HAP-1 (cell line): ENCODE results near the gene CLEC20A.
A peak's percentile ranks its signal among the peaks of the same experiment; 100 is the strongest.

ENCODE experiments used
- DNase-seq, 2 experiments: peaks; one replicate each; pipeline ENCODE4 v3.0.0-alpha.2; 2016 to 2020; ENCODE audit warnings: low spot score in 2 of 2
- H3K27me3 ChIP-seq: fragments of 250-450 bp; sonication (Bioruptor Pico); 2 replicates; pipeline ENCODE4 v1.5.1; 2020; ENCODE audit warnings: low read depth, mild to moderate bottlenecking, moderate library complexity
- H3K36me3 ChIP-seq: fragments of 250-450 bp; sonication (Bioruptor Pico); replicated peaks from 2 replicates; pipeline ENCODE4 v1.5.1; 2020; ENCODE audit warnings: mild to moderate bottlenecking
- H3K4me1 ChIP-seq: fragments of 250-450 bp; sonication (Bioruptor Pico); 2 replicates; pipeline ENCODE4 v1.5.1; 2020; ENCODE audit warnings: mild to moderate bottlenecking
- H3K4me3 ChIP-seq: fragments of 250-450 bp; sonication (Bioruptor Pico); 2 replicates; pipeline ENCODE4 v1.5.1; 2020; ENCODE audit warnings: mild to moderate bottlenecking, moderate library complexity
- H3K9me3 ChIP-seq: fragments of 250-450 bp; sonication (Bioruptor Pico); 2 replicates; pipeline ENCODE4 v1.5.1; 2020; ENCODE audit warnings: mild to moderate bottlenecking, moderate library complexity
- in situ Hi-C: fragments of 300-500 bp; cut with MboI; formaldehyde crosslinking; loops from 3 replicates; pipeline ENCODE4 v1.14.3; 2020; ENCODE audit warnings: low sequenced_read_pairs, inconsistent platforms, mixed read lengths

Gene CLEC20A

GRCh38 chr1:178496410-178497135, at the start of gene CLEC20A:
CLEC20A (minus strand) TSS chr1:178496964; CDS start chr1:178496939, 25 bp downstream.
- in situ Hi-C loops = no loop called here
- no peak for DNase-seq
- Histone ChIP-seq H3K4me1 (no peaks in the 10 kb centered on the region), H3K9me3 (no peaks in the 10 kb centered on the region), H3K36me3 (no peaks in the 10 kb centered on the region), H3K27me3 (no peaks in the 10 kb centered on the region), H3K4me3 (no peak within 1 kb of the TSS)

- Histone ChIP-seq H3K4me3 (no peak overlapping the region), H3K9me3 (no peaks in the 10 kb centered on the region), H3K27me3 (no peaks in the 10 kb centered on the region), H3K36me3 (peaks cover 5% of the 10 kb centered on the region; the same call in 1 of the 2 replicates), H3K4me1 (peaks cover 2% of the 10 kb centered on the region; the same call in 1 of the 2 replicates)
- in situ Hi-C loops = loop anchor here (10.0 to 25.0 kb wide), 2 partner anchors 220 to 843 kb away; no protein-coding TSS in a partner anchor
- no peak for DNase-seq
These were observed 47.8 kb upstream of the CLEC20A start for GRCh38 chr1:178544531-178544930.

- peaks cover 2% of the 10 kb centered on the region; the same call in 1 of the 2 replicates for H3K4me1 ChIP-seq
- in situ Hi-C loops = loop anchor here (10.0 to 25.0 kb wide), 2 partner anchors 222 to 844 kb away; no protein-coding TSS in a partner anchor
- peak in 1 of 2 experiments; percentile 13 for DNase-seq
- H3K27me3 ChIP-seq = no peaks in the 10 kb centered on the region
- H3K9me3 ChIP-seq = no peaks in the 10 kb centered on the region
- H3K36me3 ChIP-seq = peaks cover 5% of the 10 kb centered on the region; the same call in 1 of the 2 replicates
- peak overlapping the region; percentile 88 for H3K4me3 ChIP-seq
These were observed 46.5 kb upstream of the CLEC20A start for GRCh38 chr1:178543290-178543607.

- Histone ChIP-seq H3K4me3 (peak overlapping the region; percentile 88), H3K9me3 (no peaks in the 10 kb centered on the region), H3K27me3 (no peaks in the 10 kb centered on the region), H3K36me3 (peaks cover 5% of the 10 kb centered on the region; the same call in 1 of the 2 replicates), H3K4me1 (peaks cover 2% of the 10 kb centered on the region; the same call in 1 of the 2 replicates)
- peak; percentile 49 to 93 for DNase-seq
- in situ Hi-C loops = loop anchor here (10.0 to 25.0 kb wide), 2 partner anchors 222 to 845 kb away; no protein-coding TSS in a partner anchor
These were observed 46.0 kb upstream of the CLEC20A start for GRCh38 chr1:178542554-178543289.

- in situ Hi-C loops = loop anchor here (10.0 to 25.0 kb wide), 2 partner anchors 223 to 845 kb away; no protein-coding TSS in a partner anchor
- Histone ChIP-seq H3K27me3 (no peaks in the 10 kb centered on the region), H3K4me3 (peak overlapping the region; percentile 88), H3K9me3 (no peaks in the 10 kb centered on the region), H3K4me1 (peaks cover 2% of the 10 kb centered on the region; the same call in 1 of the 2 replicates), H3K36me3 (peaks cover 4% of the 10 kb centered on the region; the same call in 1 of the 2 replicates)
- peak; percentile 33 to 81 for DNase-seq
These were observed 45.2 kb upstream of the CLEC20A start for GRCh38 chr1:178541829-178542553.

GRCh38 chr1:178541379-178541778, 44.6 kb upstream of the CLEC20A start:
- peaks cover 2% of the 10 kb centered on the region; the same call in 1 of the 2 replicates for H3K36me3 ChIP-seq
- H3K4me1 ChIP-seq = peaks cover 2% of the 10 kb centered on the region; the same call in 1 of the 2 replicates
- no peaks in the 10 kb centered on the region for H3K9me3 ChIP-seq
- in situ Hi-C loops = loop anchor here (10.0 to 25.0 kb wide), 2 partner anchors 223 to 846 kb away; no protein-coding TSS in a partner anchor
- no peaks in the 10 kb centered on the region for H3K27me3 ChIP-seq
- H3K4me3 ChIP-seq = peak overlapping the region; percentile 88
- DNase-seq = no peak

- in situ Hi-C loops = loop anchor here (10.0 to 25.0 kb wide), 2 partner anchors 224 to 847 kb away; no protein-coding TSS in a partner anchor
- Histone ChIP-seq H3K4me1 (peaks cover 2% of the 10 kb centered on the region; the same call in 1 of the 2 replicates), H3K27me3 (no peaks in the 10 kb centered on the region), H3K4me3 (no peak overlapping the region), H3K36me3 (peaks cover 2% of the 10 kb centered on the region; the same call in 1 of the 2 replicates), H3K9me3 (no peaks in the 10 kb centered on the region)
- DNase-seq = no peak
These were observed 43.9 kb upstream of the CLEC20A start for GRCh38 chr1:178540646-178541045.

- no peak for DNase-seq
- no peaks in the 10 kb centered on the region for H3K27me3 ChIP-seq
- H3K9me3 ChIP-seq = no peaks in the 10 kb centered on the region
- H3K4me1 ChIP-seq = peaks cover 2% of the 10 kb centered on the region; the same call in 1 of the 2 replicates
- in situ Hi-C loops = loop anchor here (10.0 to 25.0 kb wide), 2 partner anchors 225 to 847 kb away; no protein-coding TSS in a partner anchor
- H3K36me3 ChIP-seq = peaks cover 2% of the 10 kb centered on the region; the same call in 1 of the 2 replicates
- no peak overlapping the region for H3K4me3 ChIP-seq
These were observed 43.4 kb upstream of the CLEC20A start for GRCh38 chr1:178540204-178540603.

- Histone ChIP-seq H3K4me1 (peaks cover 2% of the 10 kb centered on the region; the same call in 1 of the 2 replicates), H3K9me3 (no peaks in the 10 kb centered on the region), H3K27me3 (no peaks in the 10 kb centered on the region), H3K36me3 (no peaks in the 10 kb centered on the region), H3K4me3 (no peak overlapping the region)
- DNase-seq = no peak
- in situ Hi-C loops = loop anchor here (25.0 kb wide), 1 partner anchor 848 kb away; no protein-coding TSS in a partner anchor
These were observed 42.5 kb upstream of the CLEC20A start for GRCh38 chr1:178539291-178539690.

GRCh38 chr1:178538192-178538916, 41.6 kb upstream of the CLEC20A start:
- peaks cover 2% of the 10 kb centered on the region; the same call in 1 of the 2 replicates for H3K4me1 ChIP-seq
- no peaks in the 10 kb centered on the region for H3K27me3 ChIP-seq
- in situ Hi-C loops = loop anchor here (25.0 kb wide), 1 partner anchor 849 kb away; no protein-coding TSS in a partner anchor
- H3K4me3 ChIP-seq = no peak overlapping the region
- no peak for DNase-seq
- no peaks in the 10 kb centered on the region for H3K36me3 ChIP-seq
- no peaks in the 10 kb centered on the region for H3K9me3 ChIP-seq

GRCh38 chr1:178537382-178538090, 40.8 kb upstream of the CLEC20A start:
- Histone ChIP-seq H3K4me3 (no peak overlapping the region), H3K4me1 (peaks cover 3% of the 10 kb centered on the region)
- in situ Hi-C loops = loop anchor here (25.0 kb wide), 1 partner anchor 850 kb away; no protein-coding TSS in a partner anchor

More at GRCh38 chr1:178537382-178538090, 40.8 kb upstream of the CLEC20A start:
- no peak for DNase-seq
- no peaks in the 10 kb centered on the region for H3K9me3 ChIP-seq
- no peaks in the 10 kb centered on the region for H3K27me3 ChIP-seq
- H3K36me3 ChIP-seq = no peaks in the 10 kb centered on the region
